ENCODE data around the gene CHMP3.
"Not testable (repeated sequence)": the region's sequence is repeated elsewhere in the genome, so short reads cannot be mapped to it uniquely, and the experiment has no call there.

CHMP3 gene

GRCh38 chr2:86498468-86499260 is 64.6 kb downstream of the CHMP3 start:
- H3K9me3 ChIP-seq (ENCODE audit: control insufficient read depth, insufficient read depth, low read length) = peaks cover 9% of the 10 kb centered on the region
- H3K9ac ChIP-seq (ENCODE audit: low read depth, low read length) = no peak overlapping the region
- peaks cover 11% of the 10 kb centered on the region for H3K36me3 ChIP-seq (ENCODE audit: control insufficient read depth, insufficient read depth, low read length)
- H3K27me3 ChIP-seq (ENCODE audit: control insufficient read depth, insufficient read depth, low read length) = no peaks in the 10 kb centered on the region
- H3K4me1 ChIP-seq (ENCODE audit: control insufficient read depth, insufficient read depth, low read length) = no peaks in the 10 kb centered on the region
- no peak overlapping the region for H3K4me3 ChIP-seq (ENCODE audit: low read depth, low read length)

GRCh38 chr2:86496391-86496790 is 66.9 kb downstream of the CHMP3 start:
- not testable (repeated sequence) for H3K27me3 ChIP-seq (ENCODE audit: control insufficient read depth, insufficient read depth, low read length); H3K9me3 ChIP-seq (ENCODE audit: control insufficient read depth, insufficient read depth, low read length); H3K4me1 ChIP-seq (ENCODE audit: control insufficient read depth, insufficient read depth, low read length); H3K4me3 ChIP-seq (ENCODE audit: low read depth, low read length); H3K9ac ChIP-seq (ENCODE audit: low read depth, low read length)
- peaks cover 11% of the 10 kb centered on the region for H3K36me3 ChIP-seq (ENCODE audit: control insufficient read depth, insufficient read depth, low read length)

- H3K4me1 ChIP-seq (ENCODE audit: control insufficient read depth, insufficient read depth, low read length) = no peaks in the 10 kb centered on the region
- no peaks in the 10 kb centered on the region for H3K27me3 ChIP-seq (ENCODE audit: control insufficient read depth, insufficient read depth, low read length)
- no peak overlapping the region for H3K4me3 ChIP-seq (ENCODE audit: low read depth, low read length)
- H3K9ac ChIP-seq (ENCODE audit: low read depth, low read length) = no peak overlapping the region
- H3K36me3 ChIP-seq (ENCODE audit: control insufficient read depth, insufficient read depth, low read length) = no peaks in the 10 kb centered on the region
- no peaks in the 10 kb centered on the region for H3K9me3 ChIP-seq (ENCODE audit: control insufficient read depth, insufficient read depth, low read length)
Observed at GRCh38 chr2:86492048-86492453, 71.2 kb downstream of the CHMP3 start.

- no peaks in the 10 kb centered on the region for H3K27me3 ChIP-seq (ENCODE audit: control insufficient read depth, insufficient read depth, low read length)
- no peaks in the 10 kb centered on the region for H3K4me1 ChIP-seq (ENCODE audit: control insufficient read depth, insufficient read depth, low read length)
- H3K36me3 ChIP-seq (ENCODE audit: control insufficient read depth, insufficient read depth, low read length) = no peaks in the 10 kb centered on the region
- H3K9ac ChIP-seq (ENCODE audit: low read depth, low read length) = no peak overlapping the region
- no peak overlapping the region for H3K4me3 ChIP-seq (ENCODE audit: low read depth, low read length)
- no peaks in the 10 kb centered on the region for H3K9me3 ChIP-seq (ENCODE audit: control insufficient read depth, insufficient read depth, low read length)
Observed at GRCh38 chr2:86491088-86491487, 72.2 kb downstream of the CHMP3 start.

GRCh38 chr2:86490245-86490644 is 73.0 kb downstream of the CHMP3 start:
- H3K27me3 ChIP-seq (ENCODE audit: control insufficient read depth, insufficient read depth, low read length) = no peaks in the 10 kb centered on the region
- H3K4me3 ChIP-seq (ENCODE audit: low read depth, low read length) = no peak overlapping the region
- H3K36me3 ChIP-seq (ENCODE audit: control insufficient read depth, insufficient read depth, low read length) = peaks cover 6% of the 10 kb centered on the region
- no peak overlapping the region for H3K9ac ChIP-seq (ENCODE audit: low read depth, low read length)
- H3K4me1 ChIP-seq (ENCODE audit: control insufficient read depth, insufficient read depth, low read length) = no peaks in the 10 kb centered on the region
- H3K9me3 ChIP-seq (ENCODE audit: control insufficient read depth, insufficient read depth, low read length) = no peaks in the 10 kb centered on the region

- Histone ChIP-seq H3K9ac (ENCODE audit: low read depth, low read length) (no peak overlapping the region), H3K4me1 (ENCODE audit: control insufficient read depth, insufficient read depth, low read length) (no peaks in the 10 kb centered on the region), H3K36me3 (ENCODE audit: control insufficient read depth, insufficient read depth, low read length) (peaks cover 7% of the 10 kb centered on the region), H3K9me3 (ENCODE audit: control insufficient read depth, insufficient read depth, low read length) (no peaks in the 10 kb centered on the region), H3K27me3 (ENCODE audit: control insufficient read depth, insufficient read depth, low read length) (no peaks in the 10 kb centered on the region), H3K4me3 (ENCODE audit: low read depth, low read length) (no peak overlapping the region)
Observed at GRCh38 chr2:86489542-86489941, 73.7 kb downstream of the CHMP3 start.

- Histone ChIP-seq H3K4me3 (ENCODE audit: low read depth, low read length) (no peak overlapping the region), H3K9me3 (ENCODE audit: control insufficient read depth, insufficient read depth, low read length) (no peaks in the 10 kb centered on the region), H3K4me1 (ENCODE audit: control insufficient read depth, insufficient read depth, low read length) (no peaks in the 10 kb centered on the region), H3K36me3 (ENCODE audit: control insufficient read depth, insufficient read depth, low read length) (peaks cover 12% of the 10 kb centered on the region), H3K9ac (ENCODE audit: low read depth, low read length) (no peak overlapping the region), H3K27me3 (ENCODE audit: control insufficient read depth, insufficient read depth, low read length) (no peaks in the 10 kb centered on the region)
Observed at GRCh38 chr2:86488561-86489250, 74.5 kb downstream of the CHMP3 start.

GRCh38 chr2:86487062-86487461 is 76.2 kb downstream of the CHMP3 start:
- H3K27me3 ChIP-seq (ENCODE audit: control insufficient read depth, insufficient read depth, low read length) = no peaks in the 10 kb centered on the region
- H3K9ac ChIP-seq (ENCODE audit: low read depth, low read length) = no peak overlapping the region
- no peak overlapping the region for H3K4me3 ChIP-seq (ENCODE audit: low read depth, low read length)
- H3K9me3 ChIP-seq (ENCODE audit: control insufficient read depth, insufficient read depth, low read length) = no peaks in the 10 kb centered on the region
- H3K36me3 ChIP-seq (ENCODE audit: control insufficient read depth, insufficient read depth, low read length) = peaks cover 20% of the 10 kb centered on the region
- H3K4me1 ChIP-seq (ENCODE audit: control insufficient read depth, insufficient read depth, low read length) = no peaks in the 10 kb centered on the region

- Histone ChIP-seq H3K4me1 (ENCODE audit: control insufficient read depth, insufficient read depth, low read length) (no peaks in the 10 kb centered on the region), H3K4me3 (ENCODE audit: low read depth, low read length) (no peak overlapping the region), H3K36me3 (ENCODE audit: control insufficient read depth, insufficient read depth, low read length) (peaks cover 22% of the 10 kb centered on the region), H3K27me3 (ENCODE audit: control insufficient read depth, insufficient read depth, low read length) (no peaks in the 10 kb centered on the region), H3K9me3 (ENCODE audit: control insufficient read depth, insufficient read depth, low read length) (no peaks in the 10 kb centered on the region), H3K9ac (ENCODE audit: low read depth, low read length) (no peak overlapping the region)
Observed at GRCh38 chr2:86485802-86486201, 77.4 kb downstream of the CHMP3 start.

- H3K4me3 ChIP-seq (ENCODE audit: low read depth, low read length) = no peak overlapping the region
- H3K9ac ChIP-seq (ENCODE audit: low read depth, low read length) = no peak overlapping the region
- peaks cover 22% of the 10 kb centered on the region for H3K36me3 ChIP-seq (ENCODE audit: control insufficient read depth, insufficient read depth, low read length)
- no peaks in the 10 kb centered on the region for H3K27me3 ChIP-seq (ENCODE audit: control insufficient read depth, insufficient read depth, low read length)
- no peaks in the 10 kb centered on the region for H3K9me3 ChIP-seq (ENCODE audit: control insufficient read depth, insufficient read depth, low read length)
- H3K4me1 ChIP-seq (ENCODE audit: control insufficient read depth, insufficient read depth, low read length) = no peaks in the 10 kb centered on the region
Observed at GRCh38 chr2:86485103-86485502, 78.1 kb downstream of the CHMP3 start.

- Histone ChIP-seq H3K9me3 (ENCODE audit: control insufficient read depth, insufficient read depth, low read length) (no peaks in the 10 kb centered on the region), H3K4me3 (ENCODE audit: low read depth, low read length) (no peak overlapping the region), H3K9ac (ENCODE audit: low read depth, low read length) (no peak overlapping the region), H3K27me3 (ENCODE audit: control insufficient read depth, insufficient read depth, low read length) (no peaks in the 10 kb centered on the region), H3K36me3 (ENCODE audit: control insufficient read depth, insufficient read depth, low read length) (peaks cover 22% of the 10 kb centered on the region), H3K4me1 (ENCODE audit: control insufficient read depth, insufficient read depth, low read length) (no peaks in the 10 kb centered on the region)
Observed at GRCh38 chr2:86484385-86484784, 78.9 kb downstream of the CHMP3 start.

- no peak overlapping the region for H3K4me3 ChIP-seq (ENCODE audit: low read depth, low read length)
- H3K36me3 ChIP-seq (ENCODE audit: control insufficient read depth, insufficient read depth, low read length) = peaks cover 22% of the 10 kb centered on the region
- no peaks in the 10 kb centered on the region for H3K4me1 ChIP-seq (ENCODE audit: control insufficient read depth, insufficient read depth, low read length)
Observed at GRCh38 chr2:86482034-86482433, 81.2 kb downstream of the CHMP3 start.

More at GRCh38 chr2:86482034-86482433, 81.2 kb downstream of the CHMP3 start:
- H3K9ac ChIP-seq (ENCODE audit: low read depth, low read length) = no peak overlapping the region
- H3K9me3 ChIP-seq (ENCODE audit: control insufficient read depth, insufficient read depth, low read length) = no peaks in the 10 kb centered on the region
- H3K27me3 ChIP-seq (ENCODE audit: control insufficient read depth, insufficient read depth, low read length) = no peaks in the 10 kb centered on the region

Data from iPS-15b (cell line).